HTR-8/SVneo (cell line): ENCODE measurements around the gene TRAF3IP3.
A peak's percentile ranks its signal among the peaks of the same experiment; 100 is the strongest.
"Not testable (repeated sequence)": the region's sequence is repeated elsewhere in the genome, so short reads cannot be mapped to it uniquely, and the experiment has no call there.

Source experiments
- DNase-seq: peaks from one replicate; pipeline ENCODE4 v3.0.0; 2011; ENCODE audit warnings: low spot score, mixed read lengths; ENCODE audit not compliant: insufficient read length
- FAIRE-seq: peaks from 2 replicates; lab custom pipeline; 2011; peaks lifted over from hg19 to GRCh38; lab: Jason Lieb, UNC

TRAF3IP3 gene

GRCh38 chr1:209790286-209791193 is 34.7 kb downstream of the TRAF3IP3 start:
- FAIRE-seq (no peak), DNase-seq (no peak)

- DNase-seq (no peak), FAIRE-seq (no peak)
Measured at GRCh38 chr1:209791920-209792319, 36.1 kb downstream of the TRAF3IP3 start.

GRCh38 chr1:209793711-209794110 is 37.9 kb downstream of the TRAF3IP3 start:
- FAIRE-seq, DNase-seq: not testable (repeated sequence)

- FAIRE-seq (no peak), DNase-seq (no peak)
Measured at GRCh38 chr1:209797978-209798639, 42.3 kb downstream of the TRAF3IP3 start.

- FAIRE-seq (no peak), DNase-seq (no peak)
Measured at GRCh38 chr1:209800984-209801834, 45.4 kb downstream of the TRAF3IP3 start.

GRCh38 chr1:209802117-209802779 is 46.4 kb downstream of the TRAF3IP3 start:
- FAIRE-seq (no peak), DNase-seq (no peak)

GRCh38 chr1:209802780-209803152 is 46.9 kb downstream of the TRAF3IP3 start:
- FAIRE-seq (no peak), DNase-seq (no peak)

- DNase-seq (no peak), FAIRE-seq (no peak)
Measured at GRCh38 chr1:209803568-209803967, 47.7 kb downstream of the TRAF3IP3 start.

GRCh38 chr1:209805341-209805781 is 49.5 kb downstream of the TRAF3IP3 start:
- DNase-seq (no peak), FAIRE-seq (no peak)

GRCh38 chr1:209805875-209806760 is 50.3 kb downstream of the TRAF3IP3 start, which contains the start of gene IRF6:
Gene IRF6, minus strand, starts transcription at chr1:209806142. Its CDS starts 4,729 bp downstream, at chr1:209801413.
- FAIRE-seq: no peak

GRCh38 chr1:209807509-209807908 is 51.7 kb downstream of the TRAF3IP3 start:
- FAIRE-seq (no peak), DNase-seq (no peak)

More at GRCh38 chr1:209805875-209806760, 50.3 kb downstream of the TRAF3IP3 start, which contains the start of gene IRF6:
- peak; percentile 55 for DNase-seq

GRCh38 chr1:209808059-209808581 is 52.3 kb downstream of the TRAF3IP3 start:
- FAIRE-seq: peak; percentile 66
- peak; percentile 65 for DNase-seq

GRCh38 chr1:209809611-209810010 is 53.8 kb downstream of the TRAF3IP3 start:
- no peak for DNase-seq
- FAIRE-seq: no peak

GRCh38 chr1:209810783-209811182 is 54.9 kb downstream of the TRAF3IP3 start:
- FAIRE-seq (no peak), DNase-seq (no peak)

GRCh38 chr1:209813902-209814301 is 58.0 kb downstream of the TRAF3IP3 start:
- no peak for FAIRE-seq
- DNase-seq: no peak

- DNase-seq: no peak
- FAIRE-seq: no peak
Measured at GRCh38 chr1:209815490-209815889, 59.6 kb downstream of the TRAF3IP3 start.

GRCh38 chr1:209815931-209816341 is 60.1 kb downstream of the TRAF3IP3 start:
- no peak for FAIRE-seq
- no peak for DNase-seq

GRCh38 chr1:209816923-209817322 is 61.1 kb downstream of the TRAF3IP3 start:
- FAIRE-seq: no peak
- no peak for DNase-seq
